Middle frontal gyrus (tissue), 1 donor: ENCODE measurements around the gene APPBP2.

Source experiments
- DNase-seq: peaks from one replicate; pipeline ENCODE4 v3.0.0-alpha.2; 2015; ENCODE audit warnings: low spot score; ENCODE audit errors: extremely low spot score

Gene APPBP2

GRCh38 chr17:60398227-60398959 lies 127.6 kb downstream of the APPBP2 start:
- DNase-seq: no peak

- no peak for DNase-seq
Measured at GRCh38 chr17:60396412-60396811, 129.6 kb downstream of the APPBP2 start.

- no peak for DNase-seq
Measured at GRCh38 chr17:60395508-60396065, 130.5 kb downstream of the APPBP2 start.

- no peak for DNase-seq
Measured at GRCh38 chr17:60393840-60394723, 132.0 kb downstream of the APPBP2 start.
